ENCODE data around the gene SGPL1. TPM values are rescaled to one million over a fixed set of nuclear protein-coding genes. Genes with fewer than 3 reads are reported as not detected.

The SGPL1 gene
- total and polyA plus RNA-seq, 2 of the 8 experiments (the other 6 are each of a cell fraction or from before 2014, with no cell fraction given), result 20.5 to 51.6 TPM

- Histone ChIP-seq H3K56ac (replicated peaks; ENCODE audit: insufficient read length, low read depth, low read length) (no peak overlapping the region), H3K27ac (ENCODE audit: low read depth, low read length) (no peak overlapping the region), H4K8ac (ENCODE audit: extremely low read depth, insufficient read depth, low read length) (no peak overlapping the region), H3K4me1 (replicated peaks in 1 of 4; ENCODE audit: control insufficient read depth in 3 of 4, insufficient read depth in 4 of 4, low read length in 3 of 4) (peaks cover 0 to 3% (median 0%) of the 10 kb centered on the region in 4 experiments; a peak in 2 of 7 replicates), H3K23me2 (ENCODE audit: low read depth, low read length) (no peaks in the 10 kb centered on the region), H3K9ac (replicated peaks in 1 of 4; ENCODE audit: extremely low read depth in 1 of 4, low read depth in 3 of 4, low read length in 3 of 4) (no peak overlapping the region), H3K27me3 (replicated peaks in 1 of 4; ENCODE audit: control insufficient read depth in 3 of 4, extremely low read depth in 1 of 4, insufficient read depth in 3 of 4, low read length in 3 of 4) (no peaks in the 10 kb centered on the region), H3K9me3 (ENCODE audit: insufficient read depth in 2 of 2, low read depth in 1 of 2, low read length in 1 of 2) (no peaks in the 10 kb centered on the region), H3K4ac (replicated peaks; ENCODE audit: insufficient read length, low read depth, low read length) (no peak overlapping the region), H3K14ac (ENCODE audit: insufficient read length) (no peak overlapping the region), H3K4me3 (ENCODE audit: extremely low read depth in 1 of 4, insufficient read depth in 2 of 4, low read depth in 3 of 4, low read length in 4 of 4) (no peak overlapping the region), H4K91ac (replicated peaks; ENCODE audit: insufficient read length, low read length) (no peak overlapping the region), H2BK5ac (ENCODE audit: low read depth, low read length) (no peak overlapping the region), H2BK12ac (ENCODE audit: low read depth, low read length) (no peak overlapping the region), H2AFZ (ENCODE audit: low read length) (no peak overlapping the region; the same call in 1 of the 2 replicates), H4K5ac (ENCODE audit: insufficient read length, low read depth, low read length) (no peak overlapping the region), H2BK20ac (ENCODE audit: low read length) (no peak overlapping the region), H2BK120ac (replicated peaks; ENCODE audit: low read depth, low read length) (no peak overlapping the region), H3K79me2 (ENCODE audit: control insufficient read depth in 1 of 2, insufficient read depth in 2 of 2, low read length in 2 of 2) (no peaks in the 10 kb centered on the region), H2BK15ac (ENCODE audit: low read length) (no peak overlapping the region), H4K20me1 (replicated peaks in 1 of 2; ENCODE audit: control insufficient read depth in 1 of 2, insufficient read depth in 2 of 2, low read length in 2 of 2) (no peaks in the 10 kb centered on the region), H2AK5ac (ENCODE audit: low read depth, low read length) (no peak overlapping the region), H3K79me1 (ENCODE audit: low read depth, low read length) (no peaks in the 10 kb centered on the region), H3K4me2 (ENCODE audit: insufficient read depth in 1 of 2, low read depth in 2 of 2, low read length in 2 of 2) (no peak overlapping the region), H3K36me3 (ENCODE audit: control insufficient read depth in 2 of 4, insufficient read depth in 4 of 4, low read length in 3 of 4) (no peaks in the 10 kb centered on the region), H3K18ac (ENCODE audit: extremely low read depth, low read length) (peak overlapping the region; percentile 72; the same call in 1 of the 2 replicates), H3K23ac (ENCODE audit: insufficient read length) (no peak overlapping the region)
- no peak for DNase-seq (ENCODE audit: low read depth in 1 of 2, low spot score in 2 of 2)
- 79% methylated on average over 7 of the region's 9 CpGs; no CpG with 5 or more reads in 1 of the 2 experiments for WGBS, 2 experiments (ENCODE audit: extremely low coverage in 1 of 2, insufficient coverage in 1 of 2, insufficient read length in 1 of 2, insufficient replicate concordance in 2 of 2, low coverage in 1 of 2, low lambda C conversion rate in 2 of 2, missing lambda C conversion rate in 1 of 2)
- no peak for FAIRE-seq
- ChIA-PET POLR2A (ENCODE audit: partially characterized antibody) (interaction anchor here (1.1 to 1.5 kb wide), 2 partner anchors 9 to 160 kb away, joined by 3 read pairs; no protein-coding TSS in a partner anchor), CTCF (ENCODE audit: partially characterized antibody) (interaction anchor here (0.9 to 1.4 kb wide), 4 partner anchors 26 to 204 kb away, joined by 3 read pairs; no protein-coding TSS in a partner anchor)
- TF ChIP-seq PHF8 (conservative IDR thresholded peaks at IDR 0.05; ENCODE audit: low read depth, low read length) (no peak), RNF2 (IDR thresholded peaks at IDR 0.05; ENCODE audit: borderline replicate concordance, low read depth, low read length, missing control alignments, poor library complexity, severe bottlenecking) (no peak), BCL11A (IDR thresholded peaks at IDR 0.05; ENCODE audit: low read depth in 2 of 2, low read length in 2 of 2) (no peak), EZH2 (IDR thresholded peaks at IDR 0.05; ENCODE audit: low read depth, low read length, severe bottlenecking) (no peak), SP1 (IDR thresholded peaks at IDR 0.05; ENCODE audit: low read depth, low read length) (no peak), CTBP2 (IDR thresholded peaks at IDR 0.05; ENCODE audit: borderline replicate concordance, insufficient read depth, insufficient read length, low read length) (no peak)
- TF ChIP-seq, protein P1, sequence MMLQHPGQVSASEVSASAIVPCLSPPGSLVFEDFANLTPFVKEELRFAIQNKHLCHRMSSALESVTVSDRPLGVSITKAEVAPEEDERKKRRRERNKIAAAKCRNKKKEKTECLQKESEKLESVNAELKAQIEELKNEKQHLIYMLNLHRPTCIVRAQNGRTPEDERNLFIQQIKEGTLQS (IDR thresholded peaks at IDR 0.05; ENCODE audit: insufficient read depth, low read depth, low read length), result no peak
These were observed 37.4 kb upstream of the SGPL1 start for GRCh38 chr10:70778267-70778924.
